WTC11 (cell line): Measurements from ENCODE around the gene CENPF. TPM values are rescaled to one million over a fixed set of nuclear protein-coding genes. Genes with fewer than 3 reads are reported as not detected.
"Not testable (repeated sequence)": the region's sequence is repeated elsewhere in the genome, so short reads cannot be mapped to it uniquely, and the experiment has no call there.

Experiments used
- ATAC-seq: fragments of 200-7000 bp; cut with Tn5 transposase; 2 replicates; pipeline ENCODE4 v1.10.0; 2021; ENCODE audit warnings: mild to moderate bottlenecking, moderate library complexity
- CTCF ChIA-PET: fragments of 300-600 bp; sonication (Branson Sonifier 250); formaldehyde crosslinking; loops from one replicate; lab custom pipeline; 2021; ENCODE audit warnings: antibody characterized with exemption; lab: Charles Lee
- POLR2A ChIA-PET: fragments of 350-600 bp; sonication (Branson Sonifier 250); formaldehyde crosslinking; loops from one replicate; lab custom pipeline; 2021; ENCODE audit warnings: antibody characterized with exemption; lab: Charles Lee
- DNase-seq: peaks from one replicate; pipeline ENCODE4 v3.0.0; 2021; ENCODE audit warnings: low spot score
- H3K27ac Mint-ChIP-seq: 2 replicates; pipeline ENCODE4 v1.8.0; 2021; ENCODE audit warnings: mixed read lengths
- H3K27me3 Mint-ChIP-seq: 2 replicates; pipeline ENCODE4 v1.8.0; 2021; ENCODE audit warnings: low read depth, mild to moderate bottlenecking, moderate library complexity, mixed read lengths
- H3K36me3 Mint-ChIP-seq: 2 replicates; pipeline ENCODE4 v1.8.0; 2021; ENCODE audit warnings: mixed read lengths
- H3K4me1 Mint-ChIP-seq: 2 replicates; pipeline ENCODE4 v1.8.0; 2022; ENCODE audit warnings: mixed read lengths
- H3K4me3 Mint-ChIP-seq: 2 replicates; pipeline ENCODE4 v1.8.0; 2021; ENCODE audit warnings: mild to moderate bottlenecking, moderate library complexity, mixed read lengths
- H3K9me3 Mint-ChIP-seq: 2 replicates; pipeline ENCODE4 v1.8.0; 2021; ENCODE audit warnings: mixed read lengths
- ESRRA ChIP-seq: sonication (generic); formaldehyde crosslinking; IDR thresholded peaks from 2 replicates; pipeline ENCODE4 v1.8.1; 2022; ENCODE audit warnings: mild to moderate bottlenecking, missing genetic modification reagents, borderline replicate concordance
- ETV6 ChIP-seq: sonication (generic); formaldehyde crosslinking; IDR thresholded peaks from 2 replicates; pipeline ENCODE4 v1.8.1; 2022; ENCODE audit warnings: mild to moderate bottlenecking, missing genetic modification reagents
- FOXP1 ChIP-seq: sonication (generic); formaldehyde crosslinking; IDR thresholded peaks from 2 replicates; pipeline ENCODE4 v1.8.0; 2022; ENCODE audit warnings: missing genetic modification reagents, mild to moderate bottlenecking, moderate library complexity, borderline replicate concordance
- GRHL2 ChIP-seq: fragments of 250-450 bp; sonication (Bioruptor Pico); IDR thresholded peaks from 2 replicates; pipeline ENCODE4 v1.8.0; 2022; ENCODE audit warnings: mild to moderate bottlenecking, moderate library complexity; ENCODE audit not compliant: insufficient replicate concordance, severe bottlenecking
- JAZF1 ChIP-seq: fragments of 250-450 bp; sonication (Bioruptor Pico); IDR thresholded peaks from 2 replicates; pipeline ENCODE4 v1.9.0; 2021; ENCODE audit warnings: moderate library complexity, mild to moderate bottlenecking, inconsistent platforms
- NFE2L1 ChIP-seq: sonication (generic); formaldehyde crosslinking; IDR thresholded peaks from 2 replicates; pipeline ENCODE4 v1.8.1; 2023; ENCODE audit warnings: missing genetic modification reagents
- NFYB ChIP-seq: sonication (generic); formaldehyde crosslinking; conservative IDR thresholded peaks from 2 replicates; pipeline ENCODE4 v1.8.0; 2022; ENCODE audit warnings: low read depth, missing genetic modification reagents
- SMAD3 ChIP-seq: sonication (generic); formaldehyde crosslinking; IDR thresholded peaks from 2 replicates; pipeline ENCODE4 v1.8.0; 2022; ENCODE audit warnings: missing genetic modification reagents, mild to moderate bottlenecking, borderline replicate concordance
- SP1 ChIP-seq: sonication (generic); formaldehyde crosslinking; conservative IDR thresholded peaks from 2 replicates; pipeline ENCODE4 v1.8.1; 2022; ENCODE audit warnings: missing genetic modification reagents
- TCF7 ChIP-seq: sonication (generic); formaldehyde crosslinking; IDR thresholded peaks from 2 replicates; pipeline ENCODE4 v1.8.0; 2022; ENCODE audit warnings: mild to moderate bottlenecking, low read depth, missing genetic modification reagents, moderate library complexity
- TEAD4 ChIP-seq: sonication (generic); formaldehyde crosslinking; IDR thresholded peaks from 2 replicates; pipeline ENCODE4 v1.8.0; 2022; ENCODE audit warnings: mild to moderate bottlenecking, missing genetic modification reagents
- ZNF263 ChIP-seq: sonication (generic); formaldehyde crosslinking; IDR thresholded peaks from 2 replicates; pipeline ENCODE4 v1.8.1; 2022; ENCODE audit warnings: low read depth, mild to moderate bottlenecking, moderate library complexity, missing genetic modification reagents
- ZNF416 ChIP-seq: fragments of 250-450 bp; sonication (Bioruptor Pico); IDR thresholded peaks from 2 replicates; pipeline ENCODE4 v1.9.0; 2021; ENCODE audit warnings: mild to moderate bottlenecking, inconsistent platforms
- ZNF423 ChIP-seq: fragments of 250-450 bp; sonication (Bioruptor Pico); IDR thresholded peaks from 2 replicates; pipeline ENCODE4 v2.1.2; 2022; ENCODE audit warnings: mild to moderate bottlenecking, moderate library complexity
- total RNA-seq: library from RNA; stranded (reverse); gene quantifications from 3 replicates; pipeline ENCODE4 v1.2.3, GENCODE V29; 2021
- TF ChIP-seq, protein P1 (sequence below): sonication (generic); formaldehyde crosslinking; IDR thresholded peaks from 2 replicates; pipeline ENCODE4 v1.8.1; 2022; ENCODE audit warnings: mild to moderate bottlenecking, moderate library complexity, missing genetic modification reagents
- TF ChIP-seq, protein P2 (sequence below): fragments of 250-450 bp; sonication (Bioruptor Pico); IDR thresholded peaks from 2 replicates; pipeline ENCODE4 v1.9.0; 2021; ENCODE audit warnings: mild to moderate bottlenecking, borderline replicate concordance
- TF ChIP-seq, protein P3 (sequence below): sonication (generic); formaldehyde crosslinking; IDR thresholded peaks from 2 replicates; pipeline ENCODE4 v1.8.0; 2023; ENCODE audit warnings: missing genetic modification reagents, mild to moderate bottlenecking, borderline replicate concordance
- TF ChIP-seq, protein P4 (sequence below): fragments of 250-450 bp; sonication (Bioruptor Pico); conservative IDR thresholded peaks from 2 replicates; pipeline ENCODE4 v1.9.0; 2021; ENCODE audit warnings: mild to moderate bottlenecking
- TF ChIP-seq, protein P5 (sequence below): fragments of 250-450 bp; sonication (Bioruptor Pico); IDR thresholded peaks from 2 replicates; pipeline ENCODE4 v1.9.0; 2021; ENCODE audit warnings: moderate library complexity, mild to moderate bottlenecking, inconsistent platforms, borderline replicate concordance

CENPF gene
- total RNA-seq, 1 experiment from 2014 or later, result 166 TPM

DNA sequence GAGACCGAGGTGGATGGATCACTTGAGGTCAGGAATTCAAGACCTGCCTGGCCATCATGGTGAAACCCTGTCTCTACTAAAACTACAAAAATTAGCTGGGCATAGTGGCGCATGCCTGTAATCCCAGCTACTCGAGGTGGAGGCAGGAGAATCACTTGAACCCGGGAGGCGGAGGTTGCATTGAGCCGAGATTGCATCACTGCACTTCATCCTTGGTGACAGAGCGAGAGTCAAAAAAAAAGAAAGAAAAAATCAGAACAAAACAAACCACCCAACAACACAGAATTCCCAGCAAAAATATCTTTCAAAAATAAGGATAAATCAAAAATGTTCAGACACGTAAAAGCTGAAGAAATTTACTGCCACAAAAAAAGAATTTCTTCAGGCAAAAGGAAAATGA, 11.1 kb upstream of the CENPF start:
- CTCF ChIA-PET, result interaction anchor here (1.0 to 5.0 kb wide), 3 partner anchors 10 to 263 kb away, joined by 3 to 43 read pairs (median 5); no protein-coding TSS in a partner anchor
- H3K9me3 Mint-ChIP-seq, H3K27me3 Mint-ChIP-seq, DNase-seq, H3K27ac Mint-ChIP-seq, H3K36me3 Mint-ChIP-seq, H3K4me3 Mint-ChIP-seq, POLR2A ChIA-PET, ATAC-seq, H3K4me1 Mint-ChIP-seq: not testable (repeated sequence)

DNA sequence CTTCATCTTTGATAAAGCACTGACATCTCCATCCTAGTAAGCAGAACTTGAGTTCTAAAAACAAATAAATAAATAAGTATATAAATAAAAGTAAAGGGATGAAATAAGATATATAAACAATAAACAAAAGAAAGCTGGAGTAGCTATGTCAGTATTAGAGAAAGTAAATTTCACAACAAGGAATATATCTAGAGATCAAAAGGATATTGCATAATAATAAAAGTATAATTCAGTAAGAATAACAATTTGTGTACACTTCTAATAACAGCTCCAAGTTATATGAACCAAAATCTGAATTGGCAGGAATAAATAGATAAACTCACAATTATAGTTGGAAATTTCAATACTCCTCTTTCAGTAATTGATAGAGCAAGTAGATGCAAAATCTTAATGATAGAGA, 9.8 kb upstream of the CENPF start:
- Mint-ChIP-seq H3K27ac (no peak overlapping the region), H3K4me3 (no peak overlapping the region), H3K36me3 (no peaks in the 10 kb centered on the region), H3K9me3 (peaks cover 4% of the 10 kb centered on the region; the same call in 1 of the 2 replicates), H3K27me3 (no peaks in the 10 kb centered on the region), H3K4me1 (no peaks in the 10 kb centered on the region)
- CTCF ChIA-PET, result interaction anchor here (0.8 to 5.0 kb wide), 6 partner anchors 8 to 264 kb away, joined by 3 to 43 read pairs (median 4); partner anchors contain the start of gene PTPN14
- TF ChIP-seq ZNF416 (CRISPR knock-in tag) (no peak), ESRRA (CRISPR knock-in tag) (no peak), ZNF423 (CRISPR knock-in tag) (no peak), JAZF1 (no peak), NFE2L1 (no peak), ETV6 (CRISPR knock-in tag) (no peak), SP1 (CRISPR knock-in tag) (no peak), ZNF263 (CRISPR knock-in tag) (no peak), TCF7 (CRISPR knock-in tag) (no peak), NFYB (CRISPR knock-in tag) (no peak), FOXP1 (CRISPR knock-in tag) (no peak), TEAD4 (CRISPR knock-in tag) (no peak), SMAD3 (CRISPR knock-in tag) (no peak), GRHL2 (CRISPR knock-in tag) (no peak)
- TF ChIP-seq, protein P1, sequence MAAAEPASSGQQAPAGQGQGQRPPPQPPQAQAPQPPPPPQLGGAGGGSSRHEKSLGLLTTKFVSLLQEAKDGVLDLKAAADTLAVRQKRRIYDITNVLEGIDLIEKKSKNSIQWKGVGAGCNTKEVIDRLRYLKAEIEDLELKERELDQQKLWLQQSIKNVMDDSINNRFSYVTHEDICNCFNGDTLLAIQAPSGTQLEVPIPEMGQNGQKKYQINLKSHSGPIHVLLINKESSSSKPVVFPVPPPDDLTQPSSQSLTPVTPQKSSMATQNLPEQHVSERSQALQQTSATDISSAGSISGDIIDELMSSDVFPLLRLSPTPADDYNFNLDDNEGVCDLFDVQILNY (CRISPR knock-in tag), result no peak
- TF ChIP-seq, protein P2, sequence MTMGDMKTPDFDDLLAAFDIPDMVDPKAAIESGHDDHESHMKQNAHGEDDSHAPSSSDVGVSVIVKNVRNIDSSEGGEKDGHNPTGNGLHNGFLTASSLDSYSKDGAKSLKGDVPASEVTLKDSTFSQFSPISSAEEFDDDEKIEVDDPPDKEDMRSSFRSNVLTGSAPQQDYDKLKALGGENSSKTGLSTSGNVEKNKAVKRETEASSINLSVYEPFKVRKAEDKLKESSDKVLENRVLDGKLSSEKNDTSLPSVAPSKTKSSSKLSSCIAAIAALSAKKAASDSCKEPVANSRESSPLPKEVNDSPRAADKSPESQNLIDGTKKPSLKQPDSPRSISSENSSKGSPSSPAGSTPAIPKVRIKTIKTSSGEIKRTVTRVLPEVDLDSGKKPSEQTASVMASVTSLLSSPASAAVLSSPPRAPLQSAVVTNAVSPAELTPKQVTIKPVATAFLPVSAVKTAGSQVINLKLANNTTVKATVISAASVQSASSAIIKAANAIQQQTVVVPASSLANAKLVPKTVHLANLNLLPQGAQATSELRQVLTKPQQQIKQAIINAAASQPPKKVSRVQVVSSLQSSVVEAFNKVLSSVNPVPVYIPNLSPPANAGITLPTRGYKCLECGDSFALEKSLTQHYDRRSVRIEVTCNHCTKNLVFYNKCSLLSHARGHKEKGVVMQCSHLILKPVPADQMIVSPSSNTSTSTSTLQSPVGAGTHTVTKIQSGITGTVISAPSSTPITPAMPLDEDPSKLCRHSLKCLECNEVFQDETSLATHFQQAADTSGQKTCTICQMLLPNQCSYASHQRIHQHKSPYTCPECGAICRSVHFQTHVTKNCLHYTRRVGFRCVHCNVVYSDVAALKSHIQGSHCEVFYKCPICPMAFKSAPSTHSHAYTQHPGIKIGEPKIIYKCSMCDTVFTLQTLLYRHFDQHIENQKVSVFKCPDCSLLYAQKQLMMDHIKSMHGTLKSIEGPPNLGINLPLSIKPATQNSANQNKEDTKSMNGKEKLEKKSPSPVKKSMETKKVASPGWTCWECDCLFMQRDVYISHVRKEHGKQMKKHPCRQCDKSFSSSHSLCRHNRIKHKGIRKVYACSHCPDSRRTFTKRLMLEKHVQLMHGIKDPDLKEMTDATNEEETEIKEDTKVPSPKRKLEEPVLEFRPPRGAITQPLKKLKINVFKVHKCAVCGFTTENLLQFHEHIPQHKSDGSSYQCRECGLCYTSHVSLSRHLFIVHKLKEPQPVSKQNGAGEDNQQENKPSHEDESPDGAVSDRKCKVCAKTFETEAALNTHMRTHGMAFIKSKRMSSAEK (CRISPR knock-in tag), result no peak
- TF ChIP-seq, protein P3, sequence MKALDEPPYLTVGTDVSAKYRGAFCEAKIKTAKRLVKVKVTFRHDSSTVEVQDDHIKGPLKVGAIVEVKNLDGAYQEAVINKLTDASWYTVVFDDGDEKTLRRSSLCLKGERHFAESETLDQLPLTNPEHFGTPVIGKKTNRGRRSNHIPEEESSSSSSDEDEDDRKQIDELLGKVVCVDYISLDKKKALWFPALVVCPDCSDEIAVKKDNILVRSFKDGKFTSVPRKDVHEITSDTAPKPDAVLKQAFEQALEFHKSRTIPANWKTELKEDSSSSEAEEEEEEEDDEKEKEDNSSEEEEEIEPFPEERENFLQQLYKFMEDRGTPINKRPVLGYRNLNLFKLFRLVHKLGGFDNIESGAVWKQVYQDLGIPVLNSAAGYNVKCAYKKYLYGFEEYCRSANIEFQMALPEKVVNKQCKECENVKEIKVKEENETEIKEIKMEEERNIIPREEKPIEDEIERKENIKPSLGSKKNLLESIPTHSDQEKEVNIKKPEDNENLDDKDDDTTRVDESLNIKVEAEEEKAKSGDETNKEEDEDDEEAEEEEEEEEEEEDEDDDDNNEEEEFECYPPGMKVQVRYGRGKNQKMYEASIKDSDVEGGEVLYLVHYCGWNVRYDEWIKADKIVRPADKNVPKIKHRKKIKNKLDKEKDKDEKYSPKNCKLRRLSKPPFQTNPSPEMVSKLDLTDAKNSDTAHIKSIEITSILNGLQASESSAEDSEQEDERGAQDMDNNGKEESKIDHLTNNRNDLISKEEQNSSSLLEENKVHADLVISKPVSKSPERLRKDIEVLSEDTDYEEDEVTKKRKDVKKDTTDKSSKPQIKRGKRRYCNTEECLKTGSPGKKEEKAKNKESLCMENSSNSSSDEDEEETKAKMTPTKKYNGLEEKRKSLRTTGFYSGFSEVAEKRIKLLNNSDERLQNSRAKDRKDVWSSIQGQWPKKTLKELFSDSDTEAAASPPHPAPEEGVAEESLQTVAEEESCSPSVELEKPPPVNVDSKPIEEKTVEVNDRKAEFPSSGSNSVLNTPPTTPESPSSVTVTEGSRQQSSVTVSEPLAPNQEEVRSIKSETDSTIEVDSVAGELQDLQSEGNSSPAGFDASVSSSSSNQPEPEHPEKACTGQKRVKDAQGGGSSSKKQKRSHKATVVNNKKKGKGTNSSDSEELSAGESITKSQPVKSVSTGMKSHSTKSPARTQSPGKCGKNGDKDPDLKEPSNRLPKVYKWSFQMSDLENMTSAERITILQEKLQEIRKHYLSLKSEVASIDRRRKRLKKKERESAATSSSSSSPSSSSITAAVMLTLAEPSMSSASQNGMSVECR (CRISPR knock-in tag), result no peak
- TF ChIP-seq, protein P4, sequence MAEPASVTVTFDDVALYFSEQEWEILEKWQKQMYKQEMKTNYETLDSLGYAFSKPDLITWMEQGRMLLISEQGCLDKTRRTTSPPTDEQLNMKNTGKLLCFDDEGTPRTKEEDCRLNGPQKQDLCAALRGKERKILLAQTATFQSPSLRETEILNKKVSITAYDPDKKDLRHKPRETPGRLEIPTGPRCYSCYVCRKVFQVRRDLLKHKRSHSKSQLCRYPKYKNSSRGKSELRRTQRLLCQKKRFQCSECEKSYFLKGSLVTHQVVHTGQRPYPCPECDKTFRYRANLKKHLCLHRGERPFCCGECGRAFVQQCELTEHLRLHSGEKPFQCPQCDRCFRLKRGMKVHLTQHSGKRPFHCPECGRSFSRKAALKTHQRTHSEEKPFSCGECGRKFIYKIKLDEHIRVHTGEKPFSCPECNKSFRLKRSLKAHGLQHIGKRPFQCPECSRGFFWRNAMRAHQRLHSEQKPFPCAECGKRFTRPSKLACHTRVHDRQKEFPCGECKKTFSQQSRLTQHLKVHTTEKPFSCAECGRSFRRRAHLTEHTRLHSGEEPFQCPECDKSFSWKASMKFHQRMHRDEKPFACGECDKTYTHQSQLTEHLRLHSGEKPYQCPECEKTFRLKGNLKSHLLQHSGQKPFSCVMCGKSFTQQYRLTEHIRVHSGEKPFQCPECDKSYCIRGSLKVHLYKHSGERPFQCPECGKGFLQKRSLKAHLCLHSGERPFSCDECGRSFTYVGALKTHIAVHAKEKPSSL (CRISPR knock-in tag), result no peak
- TF ChIP-seq, protein P5, sequence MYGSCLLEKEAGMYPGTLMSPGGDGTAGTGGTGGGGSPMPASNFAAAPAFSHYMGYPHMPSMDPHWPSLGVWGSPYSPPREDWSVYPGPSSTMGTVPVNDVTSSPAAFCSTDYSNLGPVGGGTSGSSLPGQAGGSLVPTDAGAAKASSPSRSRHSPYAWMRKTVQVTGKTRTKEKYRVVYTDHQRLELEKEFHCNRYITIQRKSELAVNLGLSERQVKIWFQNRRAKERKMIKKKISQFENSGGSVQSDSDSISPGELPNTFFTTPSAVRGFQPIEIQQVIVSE (CRISPR knock-in tag), result no peak
- ATAC-seq (no peak), DNase-seq (no peak)
- POLR2A ChIA-PET, result interaction anchor here (0.7 kb wide), 1 partner anchor 302 kb away, joined by 5 read pairs; no protein-coding TSS in a partner anchor
